ENCODE results near the gene LEMD1.

- TF ChIP-seq POLR2A (IDR thresholded peaks at IDR 0.05) (no peak), CTCF (IDR thresholded peaks at IDR 0.05) (no peak), EP300 (IDR thresholded peaks at IDR 0.05) (no peak)
These were observed 82.6 kb downstream of the LEMD1 start for GRCh38 chr1:205339197-205339702.
